Vagina (tissue), 2 donors: Measurements from ENCODE around the gene PHOSPHO1. TPM values are rescaled to one million over a fixed set of nuclear protein-coding genes. Genes with fewer than 3 reads are reported as not detected.

Source experiments
- DNase-seq, 2 donors: peaks; one replicate each; pipeline ENCODE4 v3.0.0-alpha.2; 2017; ENCODE audit errors: extremely low spot score in 2 of 2
- H3K27ac ChIP-seq: fragments of 200-600 bp; sonication (generic); one replicate; pipeline ENCODE4 v1.5.1; 2019
- H3K27me3 ChIP-seq: fragments of 200-600 bp; sonication (generic); one replicate; pipeline ENCODE4 v1.5.1; 2019
- H3K36me3 ChIP-seq, 2 donors: fragments of 200-600 bp; sonication (generic); one replicate each; pipeline ENCODE4 v1.5.1; 2017 to 2019
- H3K4me1 ChIP-seq: fragments of 200-600 bp; sonication (generic); one replicate; pipeline ENCODE4 v1.5.1; 2019
- H3K4me3 ChIP-seq, 2 donors: fragments of 200-600 bp; sonication (generic); 1 replicate in 1 of 2; 2 replicates in 1 of 2; pipeline ENCODE4 v1.5.1; 2016 to 2019
- H3K9me3 ChIP-seq: fragments of 200-600 bp; sonication (generic); one replicate; pipeline ENCODE4 v1.5.1; 2019
- CTCF ChIP-seq, 3 experiments: fragments of 450-650 bp in 2 of 3; fragments of 200-600 bp in 1 of 3; sonication (generic) in 1 of 3; IDR thresholded peaks; one replicate each; pipeline ENCODE4 v1.5.1; 2017 to 2019; ENCODE audit warnings: antibody characterized with exemption in 3 of 3, mild to moderate bottlenecking in 2 of 3, moderate library complexity in 2 of 3
- POLR2A ChIP-seq, 2 donors: fragments of 450-650 bp; IDR thresholded peaks; one replicate each; pipeline ENCODE4 v1.6.1; 2017; ENCODE audit warnings: antibody characterized with exemption in 2 of 2, mild to moderate bottlenecking in 2 of 2, moderate library complexity in 2 of 2
- POLR2AphosphoS5 ChIP-seq, 2 donors: sonication (generic); formaldehyde crosslinking; IDR thresholded peaks; one replicate each; pipeline ENCODE4 v1.9.0; 2017; ENCODE audit warnings: antibody characterized with exemption in 2 of 2, mild to moderate bottlenecking in 2 of 2, low read depth in 1 of 2; ENCODE audit not compliant: insufficient read depth in 1 of 2
- intact Hi-C: fragments of 100-400 bp; cut with DNase I; formaldehyde crosslinking; loops from one replicate; pipeline ENCODE4 v1.15.1; 2023
- total RNA-seq: library from RNA; depleted of rRNA; stranded (reverse); fragments of >200 nt; gene quantifications from one replicate; pipeline ENCODE4 v1.2.3, GENCODE V29; 2016

PHOSPHO1 gene
- total RNA-seq, 1 donor from 2014 or later = not detected

GRCh38 chr17:49204516-49204915 is 26.1 kb downstream of the PHOSPHO1 start:
- no peaks in the 10 kb centered on the region for H3K36me3 ChIP-seq
- no peaks in the 10 kb centered on the region for H3K9me3 ChIP-seq
- TF ChIP-seq POLR2A (IDR thresholded peaks at IDR 0.05) (no peak), POLR2AphosphoS5 (IDR thresholded peaks at IDR 0.05; ENCODE audit: insufficient read depth in 1 of 2, low read depth in 1 of 2) (no peak), CTCF (IDR thresholded peaks at IDR 0.05) (no peak)
- peaks cover 6% of the 10 kb centered on the region for H3K4me1 ChIP-seq
- H3K4me3 ChIP-seq = no peak overlapping the region
- DNase-seq = no peak
- intact Hi-C loops = no loop called here
- no peak overlapping the region for H3K27ac ChIP-seq
- no peaks in the 10 kb centered on the region for H3K27me3 ChIP-seq

- H3K9me3 ChIP-seq = no peaks in the 10 kb centered on the region
- no peaks in the 10 kb centered on the region for H3K36me3 ChIP-seq
- no peak overlapping the region for H3K4me3 ChIP-seq
- no peak overlapping the region for H3K27ac ChIP-seq
- intact Hi-C loops = no loop called here
- no peaks in the 10 kb centered on the region for H3K27me3 ChIP-seq
- H3K4me1 ChIP-seq = no peaks in the 10 kb centered on the region
- TF ChIP-seq POLR2A (IDR thresholded peaks at IDR 0.05) (no peak), CTCF (IDR thresholded peaks at IDR 0.05) (no peak), POLR2AphosphoS5 (IDR thresholded peaks at IDR 0.05; ENCODE audit: insufficient read depth in 1 of 2, low read depth in 1 of 2) (no peak)
- no peak for DNase-seq
Observed at GRCh38 chr17:49203796-49204195, 26.8 kb downstream of the PHOSPHO1 start.

GRCh38 chr17:49201481-49201927 is 29.1 kb downstream of the PHOSPHO1 start:
- Histone ChIP-seq H3K4me1 (no peaks in the 10 kb centered on the region), H3K27ac (no peak overlapping the region), H3K36me3 (no peaks in the 10 kb centered on the region), H3K4me3 (no peak overlapping the region), H3K9me3 (no peaks in the 10 kb centered on the region), H3K27me3 (no peaks in the 10 kb centered on the region)
- intact Hi-C loops = no loop called here
- TF ChIP-seq POLR2A (IDR thresholded peaks at IDR 0.05) (no peak), CTCF (IDR thresholded peaks at IDR 0.05) (no peak), POLR2AphosphoS5 (IDR thresholded peaks at IDR 0.05; ENCODE audit: insufficient read depth in 1 of 2, low read depth in 1 of 2) (no peak)
- no peak for DNase-seq

GRCh38 chr17:49200423-49201083 is 30.0 kb downstream of the PHOSPHO1 start:
- intact Hi-C loops = no loop called here
- H3K27ac ChIP-seq = no peak overlapping the region

More at GRCh38 chr17:49200423-49201083, 30.0 kb downstream of the PHOSPHO1 start:
- no peaks in the 10 kb centered on the region for H3K36me3 ChIP-seq
- H3K27me3 ChIP-seq = no peaks in the 10 kb centered on the region
- no peak for TF ChIP-seq POLR2AphosphoS5 (IDR thresholded peaks at IDR 0.05; ENCODE audit: insufficient read depth in 1 of 2, low read depth in 1 of 2)
- no peak for TF ChIP-seq POLR2A (IDR thresholded peaks at IDR 0.05)
- no peak for TF ChIP-seq CTCF (IDR thresholded peaks at IDR 0.05)
- DNase-seq = no peak
- no peaks in the 10 kb centered on the region for H3K4me1 ChIP-seq
- H3K9me3 ChIP-seq = no peaks in the 10 kb centered on the region
- no peak overlapping the region for H3K4me3 ChIP-seq
